Kidney (tissue), 14 donors: ENCODE data around the gene LYST. TPM values are rescaled to one million over a fixed set of nuclear protein-coding genes. Genes with fewer than 3 reads are reported as not detected.

ENCODE experiments used
- DNase-seq, 5 donors: peaks; one replicate each; pipeline ENCODE4 v3.0.0-alpha.2; 2013 to 2020
- FAIRE-seq: peaks from 2 replicates; lab custom pipeline; 2012; peaks lifted over from hg19 to GRCh38; lab: Jason Lieb, UNC
- H3K27ac ChIP-seq, 2 donors: one replicate each; pipeline ENCODE4 v1.7.0; 2013; ENCODE audit warnings: low read depth in 2 of 2, low read length in 2 of 2, inconsistent platforms in 1 of 2
- H3K27me3 ChIP-seq: one replicate; pipeline ENCODE4 v1.7.1; 2013; ENCODE audit warnings: low read length, inconsistent platforms; ENCODE audit not compliant: control insufficient read depth, insufficient read depth
- H3K36me3 ChIP-seq, 3 donors: one replicate each; pipeline versions ENCODE4 v1.7.0 to v1.7.1; 2013; ENCODE audit warnings: low read length in 3 of 3, control low read depth in 1 of 3, inconsistent platforms in 1 of 3; ENCODE audit not compliant: insufficient read depth in 3 of 3, control insufficient read depth in 2 of 3
- H3K4me1 ChIP-seq, 3 donors: one replicate each; pipeline versions ENCODE4 v1.7.0 to v1.7.1; 2013; ENCODE audit warnings: low read length in 3 of 3, inconsistent platforms in 1 of 3, low read depth in 1 of 3; ENCODE audit not compliant: control insufficient read depth in 2 of 3, insufficient read depth in 2 of 3
- H3K4me3 ChIP-seq, 3 donors: one replicate each; pipeline versions ENCODE4 v1.7.0 to v1.8.1; 2013; ENCODE audit warnings: low read length in 3 of 3, control low read depth in 1 of 3, inconsistent platforms in 1 of 3
- H3K9ac ChIP-seq, 3 donors: one replicate each; pipeline versions ENCODE4 v1.7.0 to v1.7.1; 2013; ENCODE audit warnings: low read length in 3 of 3, control low read depth in 1 of 3, inconsistent platforms in 1 of 3
- H3K9me3 ChIP-seq, 3 donors: one replicate each; pipeline versions ENCODE4 v1.7.0 to v1.7.1; 2013; ENCODE audit warnings: low read length in 3 of 3, control low read depth in 1 of 3, inconsistent platforms in 1 of 3; ENCODE audit not compliant: control insufficient read depth in 2 of 3, insufficient read depth in 1 of 3
- CTCF ChIP-seq: IDR thresholded peaks from 3 replicates; pipeline ENCODE4 v1.5.1; 2012; ENCODE audit warnings: mild to moderate bottlenecking, moderate library complexity, borderline replicate concordance; ENCODE audit not compliant: insufficient read depth; ENCODE audit errors: extremely low read depth
- intact Hi-C: fragments of 100-400 bp; cut with DNase I; formaldehyde crosslinking; loops from one replicate; pipeline ENCODE4 v1.11.1; 2022
- polyA plus RNA-seq: library from polyadenylated mRNA; stranded (reverse); fragments of 350-450 nt; fragmentation: Illumina TruSeq; extraction: RNeasy Lipid Tissue Mini Kit (QIAGEN cat#74804); gene quantifications from one replicate; pipeline ENCODE4 v1.2.3, GENCODE V29; 2014; ENCODE audit warnings: low read depth, low replicate concordance; ENCODE audit not compliant: insufficient read depth
- total RNA-seq: library from RNA; stranded (reverse); fragmentation: NEBNext Ultra II Directional; extraction: Animal tissue kit (Norgen Biotek cat#: 25700); gene quantifications from one replicate; pipeline ENCODE4 v1.2.1, GENCODE V29; 2021
- donor health status: control.
- donor health status: control.
- donor health status: control.
- donor health status: control.
- donor health status: control.
- donor health status: DM: yes; HTN: yes; CAD: no.
- donor health status: Normal renal cell carcinoma (clear cell type).

Gene LYST
- total and polyA plus RNA-seq, 2 donors from 2014 or later: 4.6 to 30.3 TPM

- Histone ChIP-seq H3K27ac (no peak overlapping the region), H3K9ac (peak overlapping the region in 1 of 3 donors; percentile 53), H3K36me3 (no peaks in the 10 kb centered on the region), H3K4me3 (peak overlapping the region in 1 of 3 donors; percentile 71), H3K4me1 (peaks cover 0 to 6% (median 3%) of the 10 kb centered on the region in 3 donors), H3K27me3 (no peaks in the 10 kb centered on the region), H3K9me3 (no peaks in the 10 kb centered on the region)
- TF ChIP-seq CTCF: no peak
- FAIRE-seq: no peak
- intact Hi-C loops: no loop called here
- no peak for DNase-seq
Measured at GRCh38 chr1:235867903-235868469, 1.3 kb upstream of the LYST start.

- peak; percentile 98 to 99 (median 98) for DNase-seq
- Histone ChIP-seq H3K9ac (peak overlapping the region; percentile 53 to 93 (median 74)), H3K27ac (peak overlapping the region; percentile 79 to 93), H3K9me3 (no peaks in the 10 kb centered on the region), H3K27me3 (no peaks in the 10 kb centered on the region), H3K4me1 (peaks cover 0 to 6% (median 3%) of the 10 kb centered on the region in 3 donors), H3K4me3 (peak overlapping the region; percentile 88 to 96 (median 94)), H3K36me3 (no peaks in the 10 kb centered on the region)
- intact Hi-C loops: no loop called here
- FAIRE-seq: no peak
- TF ChIP-seq CTCF: no peak
Measured at GRCh38 chr1:235866913-235867845, 473 bp upstream of the LYST start.

GRCh38 chr1:235865565-235866204 is 1.0 kb downstream of the LYST start:
- H3K27ac ChIP-seq: peak overlapping the region; percentile 92 to 93
- no peaks in the 10 kb centered on the region for H3K27me3 ChIP-seq
- no peak for FAIRE-seq
- intact Hi-C loops: no loop called here
- H3K4me1 ChIP-seq: peaks cover 0 to 6% (median 3%) of the 10 kb centered on the region in 3 donors
- DNase-seq: no peak
- H3K9ac ChIP-seq: peak overlapping the region; percentile 26 to 88 (median 81)
- peak overlapping the region; percentile 61 to 94 (median 73) for H3K4me3 ChIP-seq
- no peak for TF ChIP-seq CTCF
- H3K9me3 ChIP-seq: no peaks in the 10 kb centered on the region
- no peaks in the 10 kb centered on the region for H3K36me3 ChIP-seq
